NCI-H526 treated with DMSO at 0.1 percent for 48 hours (cell line): ENCODE results near the gene TBC1D9.

Experiments
- DNase-seq: peaks from one replicate; lab custom pipeline; 2025; lab: John Stamatoyannopoulos, UW

The TBC1D9 gene

GRCh38 chr4:140617499-140618248, 138.5 kb downstream of the TBC1D9 start:
- no peak for DNase-seq

- DNase-seq = no peak
These were observed 140.7 kb downstream of the TBC1D9 start for GRCh38 chr4:140615451-140615850.

- no peak for DNase-seq
These were observed 143.8 kb downstream of the TBC1D9 start for GRCh38 chr4:140612357-140612756.

GRCh38 chr4:140611854-140612253, 144.3 kb downstream of the TBC1D9 start:
- no peak for DNase-seq

GRCh38 chr4:140609548-140610425, 146.4 kb downstream of the TBC1D9 start:
- DNase-seq = peak; percentile 64

GRCh38 chr4:140607852-140608251, 148.3 kb downstream of the TBC1D9 start:
- DNase-seq = no peak

GRCh38 chr4:140604544-140604943, 151.6 kb downstream of the TBC1D9 start:
- DNase-seq = no peak

GRCh38 chr4:140603286-140603685, 152.9 kb downstream of the TBC1D9 start:
- no peak for DNase-seq

GRCh38 chr4:140602714-140603113, 153.5 kb downstream of the TBC1D9 start:
- DNase-seq = no peak

GRCh38 chr4:140600408-140600807, 155.8 kb downstream of the TBC1D9 start:
- peak; percentile 74 for DNase-seq

GRCh38 chr4:140595065-140595464, 161.1 kb downstream of the TBC1D9 start:
- peak; percentile 62 for DNase-seq

- DNase-seq = no peak
These were observed 171.7 kb downstream of the TBC1D9 start for GRCh38 chr4:140584439-140584838.

GRCh38 chr4:140581078-140581477, 175.1 kb downstream of the TBC1D9 start:
- peak; percentile 34 for DNase-seq

- no peak for DNase-seq
These were observed 176.9 kb downstream of the TBC1D9 start for GRCh38 chr4:140579278-140579677.

GRCh38 chr4:140575489-140575888, 180.7 kb downstream of the TBC1D9 start:
- DNase-seq = no peak

- DNase-seq = no peak
These were observed 184.6 kb downstream of the TBC1D9 start for GRCh38 chr4:140571620-140572019.
